C4-2B (cell line): ENCODE measurements around the gene ACVR1B.

Source experiments
- H3K27ac ChIP-seq: fragments of 450-650 bp; 2 replicates; pipeline ENCODE4 v1.5.1; 2017
- CTCF ChIP-seq: fragments of 450-650 bp; conservative IDR thresholded peaks from 2 replicates; pipeline ENCODE4 v1.5.1; 2017; ENCODE audit warnings: mild to moderate bottlenecking
- ZFX ChIP-seq: fragments of 450-650 bp; IDR thresholded peaks from 2 replicates; pipeline ENCODE4 v1.6.1; 2017

ACVR1B gene

GRCh38 chr12:51941011-51941581, 10.4 kb upstream of the ACVR1B start:
- no peak overlapping the region for H3K27ac ChIP-seq
- TF ChIP-seq CTCF (no peak), ZFX (no peak)

GRCh38 chr12:51941604-51942003, 9.9 kb upstream of the ACVR1B start:
- TF ChIP-seq ZFX (no peak), CTCF (no peak)

GRCh38 chr12:51942056-51942455, 9.4 kb upstream of the ACVR1B start:
- no peak overlapping the region for H3K27ac ChIP-seq
- TF ChIP-seq ZFX (no peak), CTCF (no peak)

More at GRCh38 chr12:51941604-51942003, 9.9 kb upstream of the ACVR1B start:
- no peak overlapping the region for H3K27ac ChIP-seq

GRCh38 chr12:51942501-51943000, 8.9 kb upstream of the ACVR1B start:
- TF ChIP-seq ZFX: no peak
- no peak for TF ChIP-seq CTCF
- H3K27ac ChIP-seq: no peak overlapping the region

- TF ChIP-seq CTCF (no peak), ZFX (no peak)
- no peak overlapping the region for H3K27ac ChIP-seq
These were observed 8.2 kb upstream of the ACVR1B start for GRCh38 chr12:51943346-51943745.

- no peak for TF ChIP-seq ZFX
- no peak for TF ChIP-seq CTCF
- no peak overlapping the region for H3K27ac ChIP-seq
These were observed 6.8 kb upstream of the ACVR1B start for GRCh38 chr12:51944608-51945233.

- TF ChIP-seq CTCF (no peak), ZFX (no peak)
These were observed 4.1 kb upstream of the ACVR1B start for GRCh38 chr12:51947246-51947996.

More at GRCh38 chr12:51947246-51947996, 4.1 kb upstream of the ACVR1B start:
- H3K27ac ChIP-seq: no peak overlapping the region
